Measurements from ENCODE around the gene IL9R. TPM values are rescaled to one million over a fixed set of nuclear protein-coding genes. Genes with fewer than 3 reads are reported as not detected.

Gene IL9R
- total RNA-seq, 1 experiment from 2014 or later: 0.46 TPM

- no peak overlapping the region for H3K4me3 ChIP-seq (ENCODE audit: low read depth in 2 of 2, low read length in 2 of 2)
- ChIA-PET CTCF (no interaction called here), POLR2A (no interaction called here)
- H3K27ac ChIP-seq (ENCODE audit: low read length): no peak overlapping the region
- H3K4me1 ChIP-seq (ENCODE audit: control insufficient read depth, insufficient read depth, low read length): no peaks in the 10 kb centered on the region
- in situ Hi-C loops (cut with HindIII; ENCODE audit: low pct_unique_long_range_greater_than_20kb, low sequenced_read_pairs) (no loop called here), intact Hi-C loops (cut with micrococcal nuclease; ENCODE audit: unreplicated experiment) (no loop called here)
- H3K9me3 ChIP-seq (ENCODE audit: control insufficient read depth, insufficient read depth, low read depth, low read length): no peaks in the 10 kb centered on the region
- no peak for TF ChIP-seq CTCF (IDR thresholded peaks at IDR 0.05)
- TF ChIP-seq POLR2AphosphoS5 (IDR thresholded peaks at IDR 0.05; ENCODE audit: low read depth, low read length): no peak
- TF ChIP-seq TCF7L2 (IDR thresholded peaks at IDR 0.05; ENCODE audit: low read depth, low read length): no peak
- TF ChIP-seq SIN3A (IDR thresholded peaks at IDR 0.05; ENCODE audit: borderline replicate concordance, insufficient read depth, low read depth, low read length): no peak
- DNase-seq (ENCODE audit: low read depth, low spot score): no peak
- no TSS peak for BruUV-seq (replicated peaks)
- H3K27me3 ChIP-seq (ENCODE audit: control insufficient read depth, insufficient read depth, low read length): no peaks in the 10 kb centered on the region
- H3K36me3 ChIP-seq (ENCODE audit: control insufficient read depth, insufficient read depth, low read length): no peaks in the 10 kb centered on the region
- no peak for ATAC-seq
Measured at GRCh38 chrX:156000361-156000926, 2.9 kb downstream of the IL9R start.

DNA sequence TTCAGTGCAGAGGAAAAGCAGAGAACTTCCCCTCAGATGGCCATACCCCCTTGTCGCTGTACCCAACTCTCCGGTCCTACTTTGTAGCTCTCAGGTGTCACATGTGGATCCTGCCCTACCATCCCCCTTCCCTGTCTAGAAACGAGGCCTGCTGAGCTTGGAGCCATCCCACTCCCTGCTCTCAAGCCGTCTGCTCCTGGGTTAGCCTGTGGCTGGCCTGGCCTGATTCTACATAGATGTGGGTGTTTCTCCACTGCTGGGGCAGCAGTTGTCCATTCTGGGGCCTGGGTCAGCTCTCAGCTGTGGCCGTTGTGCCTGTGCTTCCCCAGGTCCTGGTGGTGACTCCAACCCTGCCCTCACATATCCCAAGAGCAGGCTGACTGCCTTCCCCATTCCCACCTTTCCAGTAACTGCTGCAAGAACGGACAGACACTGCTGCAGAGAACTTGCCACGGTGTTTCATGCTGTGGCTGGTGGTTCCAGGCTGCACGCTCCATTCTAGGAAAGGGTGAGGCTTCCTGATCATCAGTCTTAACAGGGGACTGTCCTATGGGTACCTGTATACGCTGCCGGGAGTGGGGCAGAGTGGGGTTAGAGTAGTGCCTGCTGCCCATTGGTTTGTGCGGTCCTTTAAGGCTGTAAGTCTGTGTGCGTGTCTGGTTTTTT, 3.6 kb downstream of the IL9R start:
- ATAC-seq (no peak), DNase-seq (ENCODE audit: low read depth, low spot score) (no peak)
- H3K9me3 ChIP-seq (ENCODE audit: control insufficient read depth, insufficient read depth, low read depth, low read length): no peaks in the 10 kb centered on the region
- in situ Hi-C loops (cut with HindIII; ENCODE audit: low pct_unique_long_range_greater_than_20kb, low sequenced_read_pairs) (no loop called here), intact Hi-C loops (cut with micrococcal nuclease; ENCODE audit: unreplicated experiment) (no loop called here)
- CTCF ChIA-PET: no interaction called here
- no peak for TF ChIP-seq SIN3A (IDR thresholded peaks at IDR 0.05; ENCODE audit: borderline replicate concordance, insufficient read depth, low read depth, low read length)
- TF ChIP-seq, protein P1, sequence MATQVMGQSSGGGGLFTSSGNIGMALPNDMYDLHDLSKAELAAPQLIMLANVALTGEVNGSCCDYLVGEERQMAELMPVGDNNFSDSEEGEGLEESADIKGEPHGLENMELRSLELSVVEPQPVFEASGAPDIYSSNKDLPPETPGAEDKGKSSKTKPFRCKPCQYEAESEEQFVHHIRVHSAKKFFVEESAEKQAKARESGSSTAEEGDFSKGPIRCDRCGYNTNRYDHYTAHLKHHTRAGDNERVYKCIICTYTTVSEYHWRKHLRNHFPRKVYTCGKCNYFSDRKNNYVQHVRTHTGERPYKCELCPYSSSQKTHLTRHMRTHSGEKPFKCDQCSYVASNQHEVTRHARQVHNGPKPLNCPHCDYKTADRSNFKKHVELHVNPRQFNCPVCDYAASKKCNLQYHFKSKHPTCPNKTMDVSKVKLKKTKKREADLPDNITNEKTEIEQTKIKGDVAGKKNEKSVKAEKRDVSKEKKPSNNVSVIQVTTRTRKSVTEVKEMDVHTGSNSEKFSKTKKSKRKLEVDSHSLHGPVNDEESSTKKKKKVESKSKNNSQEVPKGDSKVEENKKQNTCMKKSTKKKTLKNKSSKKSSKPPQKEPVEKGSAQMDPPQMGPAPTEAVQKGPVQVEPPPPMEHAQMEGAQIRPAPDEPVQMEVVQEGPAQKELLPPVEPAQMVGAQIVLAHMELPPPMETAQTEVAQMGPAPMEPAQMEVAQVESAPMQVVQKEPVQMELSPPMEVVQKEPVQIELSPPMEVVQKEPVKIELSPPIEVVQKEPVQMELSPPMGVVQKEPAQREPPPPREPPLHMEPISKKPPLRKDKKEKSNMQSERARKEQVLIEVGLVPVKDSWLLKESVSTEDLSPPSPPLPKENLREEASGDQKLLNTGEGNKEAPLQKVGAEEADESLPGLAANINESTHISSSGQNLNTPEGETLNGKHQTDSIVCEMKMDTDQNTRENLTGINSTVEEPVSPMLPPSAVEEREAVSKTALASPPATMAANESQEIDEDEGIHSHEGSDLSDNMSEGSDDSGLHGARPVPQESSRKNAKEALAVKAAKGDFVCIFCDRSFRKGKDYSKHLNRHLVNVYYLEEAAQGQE (IDR thresholded peaks at IDR 0.05; ENCODE audit: insufficient read depth in 1 of 2, low read depth in 2 of 2, low read length in 1 of 2): no peak
- no TSS peak for BruUV-seq (replicated peaks)
- H3K27me3 ChIP-seq (ENCODE audit: control insufficient read depth, insufficient read depth, low read length): no peaks in the 10 kb centered on the region
- no peak overlapping the region for H3K4me3 ChIP-seq (ENCODE audit: low read depth in 2 of 2, low read length in 2 of 2)
- H3K27ac ChIP-seq (ENCODE audit: low read length): no peak overlapping the region
- no peaks in the 10 kb centered on the region for H3K4me1 ChIP-seq (ENCODE audit: control insufficient read depth, insufficient read depth, low read length)
- POLR2A ChIA-PET: no interaction called here
- no peaks in the 10 kb centered on the region for H3K36me3 ChIP-seq (ENCODE audit: control insufficient read depth, insufficient read depth, low read length)

DNA sequence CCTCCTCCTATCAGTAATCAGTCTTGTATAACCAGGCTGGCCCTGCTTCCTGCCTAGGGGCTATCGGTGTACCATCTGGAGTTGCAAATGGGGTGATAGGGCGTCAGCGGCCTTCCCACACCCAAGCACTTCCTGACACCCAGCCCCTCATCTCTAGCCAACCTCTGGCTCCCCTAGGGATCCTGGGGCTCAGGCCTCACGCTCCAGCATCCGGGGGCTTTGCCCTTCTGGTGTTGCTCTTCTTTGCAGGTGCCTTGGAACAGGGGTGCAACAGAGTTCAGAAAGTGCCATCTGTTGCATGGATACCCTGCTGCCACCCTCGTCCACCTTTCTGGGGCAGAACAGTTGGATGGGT, 4.1 kb downstream of the IL9R start:
- no peak for DNase-seq (ENCODE audit: low read depth, low spot score)
- BruUV-seq (replicated peaks): no TSS peak
- in situ Hi-C loops (cut with HindIII; ENCODE audit: low pct_unique_long_range_greater_than_20kb, low sequenced_read_pairs): no loop called here

More for the DNA sequence above, 4.1 kb downstream of the IL9R start:
- no peak for TF ChIP-seq SIN3A (IDR thresholded peaks at IDR 0.05; ENCODE audit: borderline replicate concordance, insufficient read depth, low read depth, low read length)
- no peak for TF ChIP-seq TCF7L2 (IDR thresholded peaks at IDR 0.05; ENCODE audit: low read depth, low read length)
- no peak for TF ChIP-seq POLR2AphosphoS5 (IDR thresholded peaks at IDR 0.05; ENCODE audit: low read depth, low read length)
- TF ChIP-seq CTCF (IDR thresholded peaks at IDR 0.05): no peak
- TF ChIP-seq, protein P1 (IDR thresholded peaks at IDR 0.05; ENCODE audit: insufficient read depth in 1 of 2, low read depth in 2 of 2, low read length in 1 of 2): no peak
- ChIA-PET CTCF (no interaction called here), POLR2A (no interaction called here)
- Histone ChIP-seq H3K36me3 (ENCODE audit: control insufficient read depth, insufficient read depth, low read length) (no peaks in the 10 kb centered on the region), H3K4me3 (ENCODE audit: low read depth in 2 of 2, low read length in 2 of 2) (no peak overlapping the region), H3K4me1 (ENCODE audit: control insufficient read depth, insufficient read depth, low read length) (no peaks in the 10 kb centered on the region), H3K27me3 (ENCODE audit: control insufficient read depth, insufficient read depth, low read length) (no peaks in the 10 kb centered on the region), H3K9me3 (ENCODE audit: control insufficient read depth, insufficient read depth, low read depth, low read length) (no peaks in the 10 kb centered on the region), H3K27ac (ENCODE audit: low read length) (no peak overlapping the region)
- intact Hi-C loops (cut with micrococcal nuclease; ENCODE audit: unreplicated experiment): no loop called here
- ATAC-seq: no peak
